ENCODE data around the gene BBX. TPM values are rescaled to one million over a fixed set of nuclear protein-coding genes. Genes with fewer than 3 reads are reported as not detected.

The BBX gene
- total RNA-seq, 8 experiments from 2014 or later = 19.4 to 80.6 (median 46.5) TPM

Other genes with a start within 250 kb of the BBX start
- gene CCDC54, start 145.5 kb upstream of the BBX start, total RNA-seq = 1 to 10 TPM in 3 of 8 experiments, under 1 TPM in 2, not detected in 3; 0.05 to 6.8 (median 4.3) TPM